Measurements from ENCODE around the gene IDS. TPM values are rescaled to one million over a fixed set of nuclear protein-coding genes. Genes with fewer than 3 reads are reported as not detected.

IDS gene
- total and polyA plus RNA-seq, 2 experiments from 2014 or later = 47.7 to 79.5 TPM

- Histone ChIP-seq H3K79me2 (ENCODE audit: insufficient read depth) (no peaks in the 10 kb centered on the region), H2AFZ (no peak overlapping the region), H3F3A (ENCODE audit: insufficient read depth) (no peaks in the 10 kb centered on the region), H3K4me2 (ENCODE audit: unreplicated experiment) (no peak overlapping the region), H3K27ac (no peak overlapping the region), H3K9ac (no peak overlapping the region), H3K9me2 (ENCODE audit: insufficient read depth) (no peaks in the 10 kb centered on the region), H3K9me3 (ENCODE audit: low read depth) (no peaks in the 10 kb centered on the region), H4K20me1 (ENCODE audit: insufficient read depth) (no peaks in the 10 kb centered on the region), H3K36me3 (ENCODE audit: low read depth) (no peaks in the 10 kb centered on the region), H3K27me3 (replicated peaks; ENCODE audit: insufficient read depth) (no peaks in the 10 kb centered on the region), H3K4me3 (no peak overlapping the region), H3K4me1 (ENCODE audit: insufficient read depth) (peaks cover 4% of the 10 kb centered on the region; the same call in 1 of the 2 replicates)
- peak; percentile 32 for DNase-seq
- TF ChIP-seq EZH2 (IDR thresholded peaks at IDR 0.05; ENCODE audit: insufficient read depth, poor library complexity, severe bottlenecking) (no peak), EZH2phosphoT487 (IDR thresholded peaks at IDR 0.05; ENCODE audit: insufficient read depth, low read depth) (no peak)
- 56 to 62% methylated on average over 4 to 5 of the region's 5 CpGs for WGBS, 2 experiments (ENCODE audit: low coverage in 1 of 2, low lambda C conversion rate in 2 of 2, missing lambda C conversion rate in 2 of 2)
- in situ Hi-C loops (cut with MboI) = no loop called here
Observed at GRCh38 chrX:149469406-149469805, 35.7 kb downstream of the IDS start.

GRCh38 chrX:149467920-149468319, 37.2 kb downstream of the IDS start:
- Histone ChIP-seq H3K9me3 (ENCODE audit: low read depth) (no peaks in the 10 kb centered on the region), H3K9ac (no peak overlapping the region), H3K27ac (no peak overlapping the region), H3F3A (ENCODE audit: insufficient read depth) (no peaks in the 10 kb centered on the region), H3K4me1 (ENCODE audit: insufficient read depth) (peaks cover 4% of the 10 kb centered on the region; the same call in 1 of the 2 replicates), H3K79me2 (ENCODE audit: insufficient read depth) (no peaks in the 10 kb centered on the region), H4K20me1 (ENCODE audit: insufficient read depth) (no peaks in the 10 kb centered on the region), H3K36me3 (ENCODE audit: low read depth) (no peaks in the 10 kb centered on the region), H3K27me3 (replicated peaks; ENCODE audit: insufficient read depth) (no peaks in the 10 kb centered on the region), H3K9me2 (ENCODE audit: insufficient read depth) (no peaks in the 10 kb centered on the region), H2AFZ (no peak overlapping the region), H3K4me2 (ENCODE audit: unreplicated experiment) (no peak overlapping the region), H3K4me3 (no peak overlapping the region)
- in situ Hi-C loops (cut with MboI) = no loop called here
- no peak for TF ChIP-seq EZH2phosphoT487 (IDR thresholded peaks at IDR 0.05; ENCODE audit: insufficient read depth, low read depth)
- TF ChIP-seq EZH2 (IDR thresholded peaks at IDR 0.05; ENCODE audit: insufficient read depth, poor library complexity, severe bottlenecking) = no peak
- 64 to 83% methylated on average over 5 of the region's 5 CpGs for WGBS, 2 experiments (ENCODE audit: low coverage in 1 of 2, low lambda C conversion rate in 2 of 2, missing lambda C conversion rate in 2 of 2)
- DNase-seq = no peak

- H3K79me2 ChIP-seq (ENCODE audit: insufficient read depth) = no peaks in the 10 kb centered on the region
- in situ Hi-C loops (cut with MboI) = no loop called here
- H3K4me1 ChIP-seq (ENCODE audit: insufficient read depth) = peaks cover 4% of the 10 kb centered on the region; the same call in 1 of the 2 replicates
- no peaks in the 10 kb centered on the region for H3K9me2 ChIP-seq (ENCODE audit: insufficient read depth)
- H3F3A ChIP-seq (ENCODE audit: insufficient read depth) = no peaks in the 10 kb centered on the region
- DNase-seq = no peak
- no peaks in the 10 kb centered on the region for H3K27me3 ChIP-seq (replicated peaks; ENCODE audit: insufficient read depth)
- no peak overlapping the region for H3K27ac ChIP-seq
- 51 to 57% methylated on average over 3 of the region's 3 CpGs for WGBS, 2 experiments (ENCODE audit: low coverage in 1 of 2, low lambda C conversion rate in 2 of 2, missing lambda C conversion rate in 2 of 2)
- H3K4me2 ChIP-seq (ENCODE audit: unreplicated experiment) = no peak overlapping the region
- H3K9ac ChIP-seq = no peak overlapping the region
- no peak for TF ChIP-seq EZH2 (IDR thresholded peaks at IDR 0.05; ENCODE audit: insufficient read depth, poor library complexity, severe bottlenecking)
- no peak for TF ChIP-seq EZH2phosphoT487 (IDR thresholded peaks at IDR 0.05; ENCODE audit: insufficient read depth, low read depth)
- no peak overlapping the region for H3K4me3 ChIP-seq
- no peaks in the 10 kb centered on the region for H3K36me3 ChIP-seq (ENCODE audit: low read depth)
- H3K9me3 ChIP-seq (ENCODE audit: low read depth) = no peaks in the 10 kb centered on the region
- H2AFZ ChIP-seq = no peak overlapping the region
- H4K20me1 ChIP-seq (ENCODE audit: insufficient read depth) = no peaks in the 10 kb centered on the region
Observed at GRCh38 chrX:149467461-149467860, 37.6 kb downstream of the IDS start.

GRCh38 chrX:149462849-149463248, 42.3 kb downstream of the IDS start:
- no peaks in the 10 kb centered on the region for H3K36me3 ChIP-seq (ENCODE audit: low read depth)

GRCh38 chrX:149461746-149462145, 43.4 kb downstream of the IDS start:
- Histone ChIP-seq H3K9ac (no peak overlapping the region), H3F3A (ENCODE audit: insufficient read depth) (no peaks in the 10 kb centered on the region), H4K20me1 (ENCODE audit: insufficient read depth) (no peaks in the 10 kb centered on the region), H3K9me2 (ENCODE audit: insufficient read depth) (no peaks in the 10 kb centered on the region), H3K79me2 (ENCODE audit: insufficient read depth) (no peaks in the 10 kb centered on the region), H3K27ac (no peak overlapping the region), H3K4me1 (ENCODE audit: insufficient read depth) (no peaks in the 10 kb centered on the region), H3K36me3 (ENCODE audit: low read depth) (no peaks in the 10 kb centered on the region), H3K27me3 (replicated peaks; ENCODE audit: insufficient read depth) (no peaks in the 10 kb centered on the region), H3K4me2 (ENCODE audit: unreplicated experiment) (no peak overlapping the region), H3K9me3 (ENCODE audit: low read depth) (no peaks in the 10 kb centered on the region), H3K4me3 (no peak overlapping the region), H2AFZ (no peak overlapping the region)
- WGBS, 2 experiments (ENCODE audit: low coverage in 1 of 2, low lambda C conversion rate in 2 of 2, missing lambda C conversion rate in 2 of 2) = 78 to 100% methylated on average over 2 to 3 of the region's 3 CpGs
- TF ChIP-seq EZH2phosphoT487 (IDR thresholded peaks at IDR 0.05; ENCODE audit: insufficient read depth, low read depth) (no peak), EZH2 (IDR thresholded peaks at IDR 0.05; ENCODE audit: insufficient read depth, poor library complexity, severe bottlenecking) (no peak)
- DNase-seq = no peak
- in situ Hi-C loops (cut with MboI) = no loop called here

More at GRCh38 chrX:149462849-149463248, 42.3 kb downstream of the IDS start:
- peak; percentile 52 for DNase-seq
- Histone ChIP-seq H3K4me1 (ENCODE audit: insufficient read depth) (no peaks in the 10 kb centered on the region), H3K79me2 (ENCODE audit: insufficient read depth) (no peaks in the 10 kb centered on the region), H3K9me3 (ENCODE audit: low read depth) (no peaks in the 10 kb centered on the region), H3K4me2 (ENCODE audit: unreplicated experiment) (no peak overlapping the region), H2AFZ (no peak overlapping the region), H3K9me2 (ENCODE audit: insufficient read depth) (no peaks in the 10 kb centered on the region), H3K4me3 (no peak overlapping the region), H3K27ac (no peak overlapping the region), H3K9ac (no peak overlapping the region), H4K20me1 (ENCODE audit: insufficient read depth) (no peaks in the 10 kb centered on the region), H3K27me3 (replicated peaks; ENCODE audit: insufficient read depth) (no peaks in the 10 kb centered on the region), H3F3A (ENCODE audit: insufficient read depth) (no peaks in the 10 kb centered on the region)
- 0 to 25% methylated on average over 1 of the region's 1 CpG for WGBS, 2 experiments (ENCODE audit: low coverage in 1 of 2, low lambda C conversion rate in 2 of 2, missing lambda C conversion rate in 2 of 2)
- in situ Hi-C loops (cut with MboI) = no loop called here
- no peak for TF ChIP-seq EZH2 (IDR thresholded peaks at IDR 0.05; ENCODE audit: insufficient read depth, poor library complexity, severe bottlenecking)
- TF ChIP-seq EZH2phosphoT487 (IDR thresholded peaks at IDR 0.05; ENCODE audit: insufficient read depth, low read depth) = no peak
